ENCODE measurements around the gene AQR.
"Not testable (repeated sequence)": the region's sequence is repeated elsewhere in the genome, so short reads cannot be mapped to it uniquely, and the experiment has no call there.

DNA sequence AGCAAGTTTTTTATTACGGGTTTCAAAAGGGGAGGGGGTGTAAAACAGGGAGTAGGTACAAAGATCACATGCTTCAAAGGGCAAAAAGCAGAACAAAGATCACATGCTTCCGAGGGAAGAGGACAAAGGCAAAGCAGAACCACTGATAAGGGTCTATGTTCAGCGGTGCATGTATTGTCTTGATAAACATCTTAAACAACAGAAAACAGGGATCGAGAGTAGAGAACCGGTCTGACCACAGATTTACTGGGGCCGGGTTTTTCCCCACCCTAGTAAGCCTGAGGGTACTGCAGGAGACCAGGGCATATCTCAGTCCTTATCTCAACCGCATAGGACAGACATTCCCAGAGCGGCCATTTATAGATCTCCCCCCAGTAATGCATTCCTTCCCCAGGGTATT, 162.3 kb downstream of the AQR start:
- TF ChIP-seq, protein P1, sequence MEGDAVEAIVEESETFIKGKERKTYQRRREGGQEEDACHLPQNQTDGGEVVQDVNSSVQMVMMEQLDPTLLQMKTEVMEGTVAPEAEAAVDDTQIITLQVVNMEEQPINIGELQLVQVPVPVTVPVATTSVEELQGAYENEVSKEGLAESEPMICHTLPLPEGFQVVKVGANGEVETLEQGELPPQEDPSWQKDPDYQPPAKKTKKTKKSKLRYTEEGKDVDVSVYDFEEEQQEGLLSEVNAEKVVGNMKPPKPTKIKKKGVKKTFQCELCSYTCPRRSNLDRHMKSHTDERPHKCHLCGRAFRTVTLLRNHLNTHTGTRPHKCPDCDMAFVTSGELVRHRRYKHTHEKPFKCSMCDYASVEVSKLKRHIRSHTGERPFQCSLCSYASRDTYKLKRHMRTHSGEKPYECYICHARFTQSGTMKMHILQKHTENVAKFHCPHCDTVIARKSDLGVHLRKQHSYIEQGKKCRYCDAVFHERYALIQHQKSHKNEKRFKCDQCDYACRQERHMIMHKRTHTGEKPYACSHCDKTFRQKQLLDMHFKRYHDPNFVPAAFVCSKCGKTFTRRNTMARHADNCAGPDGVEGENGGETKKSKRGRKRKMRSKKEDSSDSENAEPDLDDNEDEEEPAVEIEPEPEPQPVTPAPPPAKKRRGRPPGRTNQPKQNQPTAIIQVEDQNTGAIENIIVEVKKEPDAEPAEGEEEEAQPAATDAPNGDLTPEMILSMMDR (IDR thresholded peaks at IDR 0.05) = not testable (repeated sequence)
- not testable (repeated sequence) for TF ChIP-seq POLR2A (IDR thresholded peaks at IDR 0.05)

All from heart left ventricle (tissue), 13 donors.